Activated T-helper 2 cell treated with anti-CD3 and anti-CD28 coated beads, Interferon-gamma antibody, Interleukin-2, Interleukin-4, amounts not matched to agents 10 μg/mL and 5 μg/mL and 100 μg/mL, durations not matched to agents 14 hours and 24 hours and 36 hours (primary cell): ENCODE results near the gene CCDC157. TPM values are rescaled to one million over a fixed set of nuclear protein-coding genes. Genes with fewer than 3 reads are reported as not detected.
A peak's percentile ranks its signal among the peaks of the same experiment; 100 is the strongest.

Experiments used
- DNase-seq: peaks from one replicate; pipeline ENCODE4 v3.0.0; 2021; ENCODE audit warnings: low spot score
- H3K27ac Mint-ChIP-seq: one replicate; pipeline ENCODE4 v1.8.0; 2021; ENCODE audit warnings: mixed read lengths
- H3K27me3 Mint-ChIP-seq: one replicate; pipeline ENCODE4 v1.8.0; 2021; ENCODE audit warnings: low read depth, mixed read lengths
- H3K36me3 Mint-ChIP-seq: one replicate; pipeline ENCODE4 v1.8.0; 2021; ENCODE audit warnings: low read depth, mixed read lengths
- H3K4me1 Mint-ChIP-seq: one replicate; pipeline ENCODE4 v1.8.0; 2021; ENCODE audit warnings: low read depth, mixed read lengths
- H3K4me3 Mint-ChIP-seq: one replicate; pipeline ENCODE4 v1.8.0; 2021; ENCODE audit warnings: low read depth, mild to moderate bottlenecking, moderate library complexity, mixed read lengths
- H3K9me3 Mint-ChIP-seq: one replicate; pipeline ENCODE4 v1.8.0; 2021; ENCODE audit warnings: mixed read lengths
- intact Hi-C: fragments of 100-400 bp; cut with micrococcal nuclease; formaldehyde crosslinking; loops from one replicate; pipeline ENCODE4 v1.15.1; 2023
- total RNA-seq: library from RNA; stranded (reverse); gene quantifications from 2 replicates; pipeline ENCODE4 v1.2.3, GENCODE V29; 2022

Gene CCDC157
- total RNA-seq, 1 donor from 2014 or later: 3.2 TPM

DNA sequence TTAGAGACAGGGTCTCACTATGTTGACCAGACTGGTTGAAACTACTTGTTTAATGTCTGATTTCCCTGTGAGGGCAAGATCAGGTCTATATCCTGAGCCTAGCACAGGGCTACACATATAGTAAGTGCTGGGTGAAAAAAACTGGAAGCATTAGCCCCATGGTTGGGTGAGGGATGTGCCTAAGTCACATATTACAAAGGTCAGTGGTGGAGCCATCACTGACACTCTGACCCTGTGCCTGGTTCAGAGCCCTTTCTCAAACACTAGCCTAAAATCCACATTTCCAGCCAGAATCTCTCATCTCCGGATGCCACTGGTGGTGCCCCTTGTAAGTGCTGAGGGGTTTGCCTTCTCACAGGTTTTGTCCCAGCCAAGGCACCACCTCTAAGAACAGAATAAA is 39.0 kb upstream of the CCDC157 start:
- no peaks in the 10 kb centered on the region for H3K9me3 Mint-ChIP-seq
- DNase-seq: no peak
- H3K4me3 Mint-ChIP-seq: no peak overlapping the region
- H3K36me3 Mint-ChIP-seq: peaks cover 61% of the 10 kb centered on the region
- intact Hi-C loops: loop anchor here (10.0 kb wide), 1 partner anchor 53 kb away; the partner anchor contains the start of gene OSM
- H3K27ac Mint-ChIP-seq: peak overlapping the region; percentile 51
- H3K27me3 Mint-ChIP-seq: no peaks in the 10 kb centered on the region
- peaks cover 74% of the 10 kb centered on the region for H3K4me1 Mint-ChIP-seq

DNA sequence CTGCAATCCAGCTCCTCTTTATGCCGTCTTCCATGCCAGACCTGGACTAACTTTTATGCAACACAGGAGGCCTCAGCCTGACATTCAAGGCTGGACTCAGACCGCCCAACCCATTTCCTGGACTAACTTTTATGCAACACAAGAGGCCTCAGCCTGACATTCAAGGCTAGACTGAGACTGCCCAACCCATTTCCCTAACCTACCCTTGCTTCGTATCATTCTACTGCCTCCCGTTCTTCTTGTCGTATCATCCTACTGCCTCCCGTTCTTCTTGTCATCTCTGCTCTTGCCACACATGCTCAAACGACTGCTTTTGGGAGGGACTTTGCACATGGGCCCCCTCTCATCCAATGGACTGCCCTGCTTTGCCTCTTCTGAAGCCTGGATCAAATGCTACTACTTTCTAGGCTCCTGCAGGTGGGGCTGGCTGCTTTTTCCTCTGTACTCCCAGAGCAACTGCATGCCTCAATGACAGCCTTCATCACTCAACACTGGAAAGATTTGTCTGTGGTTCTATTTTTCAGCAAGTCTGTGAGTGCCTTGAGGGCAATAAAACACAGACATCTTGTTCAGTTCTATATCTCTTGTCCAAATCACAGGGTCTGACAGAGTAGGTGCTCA is 37.9 kb upstream of the CCDC157 start:
- H3K4me3 Mint-ChIP-seq: no peak overlapping the region
- peaks cover 72% of the 10 kb centered on the region for H3K4me1 Mint-ChIP-seq
- intact Hi-C loops: loop anchor here (10.0 kb wide), 1 partner anchor 54 kb away; the partner anchor contains the start of gene OSM
- no peaks in the 10 kb centered on the region for H3K27me3 Mint-ChIP-seq
- no peak for DNase-seq
- peaks cover 65% of the 10 kb centered on the region for H3K36me3 Mint-ChIP-seq
- peak overlapping the region; percentile 5 for H3K27ac Mint-ChIP-seq
- H3K9me3 Mint-ChIP-seq: no peaks in the 10 kb centered on the region

DNA sequence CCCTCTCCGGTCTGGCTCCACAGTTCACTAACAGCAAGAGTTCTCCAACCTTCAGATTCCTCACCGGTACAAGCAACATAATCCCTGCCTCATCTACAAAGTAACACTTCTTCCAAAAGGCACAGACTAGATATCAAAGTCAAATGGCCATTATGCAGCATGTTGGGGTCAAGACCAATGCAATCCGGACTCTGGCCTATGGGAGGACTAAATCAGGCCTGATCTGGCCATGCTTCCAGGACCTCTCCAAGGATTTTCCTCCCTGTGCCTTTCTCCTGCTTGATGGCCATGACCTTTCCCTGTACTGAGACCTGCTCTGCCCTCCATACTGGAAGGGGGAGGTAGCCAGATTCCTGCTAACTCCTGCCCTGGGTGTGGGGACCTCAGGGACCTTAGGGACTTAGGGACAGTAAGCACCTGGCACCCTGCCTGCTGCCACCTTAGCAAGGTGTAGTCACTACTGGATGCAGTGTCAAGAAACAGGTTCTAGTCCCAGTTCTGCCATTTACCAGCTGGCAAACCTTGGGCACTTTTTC is 36.7 kb upstream of the CCDC157 start:
- peaks cover 72% of the 10 kb centered on the region for H3K4me1 Mint-ChIP-seq
- H3K36me3 Mint-ChIP-seq: peaks cover 68% of the 10 kb centered on the region
- no peak overlapping the region for H3K4me3 Mint-ChIP-seq
- no peak overlapping the region for H3K27ac Mint-ChIP-seq
- intact Hi-C loops: no loop called here
- no peaks in the 10 kb centered on the region for H3K9me3 Mint-ChIP-seq
- no peaks in the 10 kb centered on the region for H3K27me3 Mint-ChIP-seq
- DNase-seq: no peak

DNA sequence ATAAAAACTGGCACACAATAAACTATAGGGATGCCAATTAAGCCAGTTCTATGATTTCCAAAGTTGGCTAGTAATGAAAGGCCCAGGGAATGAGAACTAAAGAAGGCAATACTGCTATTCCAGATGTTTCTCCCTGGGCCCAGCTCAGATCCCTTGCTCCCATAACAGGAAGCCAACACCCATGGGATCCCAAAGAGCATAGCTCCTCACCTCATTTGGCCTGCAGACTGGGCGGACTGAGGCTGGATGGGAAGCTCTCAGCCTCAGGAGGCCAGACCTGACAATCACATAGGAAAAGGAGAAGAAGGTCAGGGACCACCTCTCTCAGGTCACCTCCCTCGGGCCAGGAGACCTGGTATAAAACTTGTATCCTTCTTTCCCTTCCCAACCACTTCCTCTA is 35.3 kb upstream of the CCDC157 start:
- Mint-ChIP-seq H3K27me3 (no peaks in the 10 kb centered on the region), H3K9me3 (no peaks in the 10 kb centered on the region), H3K4me1 (peaks cover 69% of the 10 kb centered on the region), H3K36me3 (peaks cover 67% of the 10 kb centered on the region), H3K27ac (no peak overlapping the region), H3K4me3 (no peak overlapping the region)
- intact Hi-C loops: no loop called here
- no peak for DNase-seq

DNA sequence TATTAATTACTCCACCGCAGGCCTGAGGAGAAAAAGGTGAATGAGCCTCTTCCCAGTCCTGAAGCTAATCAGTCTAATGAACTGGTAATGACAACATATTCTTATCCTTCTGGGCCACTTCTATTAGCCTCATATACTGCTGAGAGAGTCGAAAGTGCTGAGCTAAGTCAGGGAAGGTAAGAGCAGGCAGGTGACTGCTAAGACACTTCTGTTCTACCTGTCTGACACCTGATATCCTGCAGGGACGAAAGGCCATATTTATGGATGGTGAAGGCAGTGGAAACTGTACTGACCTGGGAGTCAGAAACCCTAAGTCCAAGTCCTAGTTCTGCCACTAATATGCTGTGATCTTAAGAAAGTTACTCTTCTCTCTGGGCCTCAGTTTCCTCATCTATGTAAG is 33.6 kb upstream of the CCDC157 start:
- no peak for DNase-seq
- Mint-ChIP-seq H3K27me3 (no peaks in the 10 kb centered on the region), H3K4me3 (no peak overlapping the region), H3K4me1 (peaks cover 66% of the 10 kb centered on the region), H3K9me3 (no peaks in the 10 kb centered on the region), H3K36me3 (peaks cover 64% of the 10 kb centered on the region), H3K27ac (no peak overlapping the region)
- intact Hi-C loops: no loop called here

DNA sequence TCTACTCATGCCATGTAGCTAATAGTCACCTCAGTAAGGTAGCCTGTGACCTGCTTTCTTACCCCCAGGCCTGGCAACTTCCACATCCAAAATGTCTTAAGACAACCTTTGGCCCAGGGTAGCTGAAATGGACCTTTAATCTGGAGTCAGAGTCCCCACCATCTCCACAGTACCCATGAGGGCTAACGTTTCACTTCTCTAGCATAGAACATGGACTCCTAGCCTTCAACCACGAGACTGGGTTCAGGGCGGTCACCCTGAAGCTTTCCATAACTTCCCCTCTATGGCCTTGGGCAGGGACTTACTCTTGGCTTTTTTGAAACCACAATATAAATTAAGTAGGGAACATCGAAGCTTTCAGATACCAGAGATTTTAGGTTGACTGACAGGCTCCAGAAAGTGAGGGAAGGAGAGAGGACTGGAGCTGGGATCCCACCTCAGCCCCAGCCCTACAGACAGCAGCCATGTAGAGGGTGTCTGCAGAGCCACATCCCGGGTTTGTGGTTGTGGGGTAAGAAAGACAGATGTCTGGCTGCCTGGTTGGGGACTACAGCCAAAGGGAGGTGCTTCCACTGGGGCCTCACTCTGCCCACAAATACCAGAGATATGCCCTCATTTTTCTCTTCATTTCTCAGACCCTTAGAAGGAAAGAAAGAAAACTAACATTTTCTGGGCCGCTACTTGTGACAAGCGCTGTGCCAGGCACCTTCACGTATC is 32.6 kb upstream of the CCDC157 start:
- peak; percentile 45 for DNase-seq
- H3K36me3 Mint-ChIP-seq: peaks cover 65% of the 10 kb centered on the region
- no peaks in the 10 kb centered on the region for H3K9me3 Mint-ChIP-seq
- H3K4me1 Mint-ChIP-seq: peaks cover 63% of the 10 kb centered on the region
- H3K4me3 Mint-ChIP-seq: peak overlapping the region; percentile 76
- H3K27ac Mint-ChIP-seq: peak overlapping the region; percentile 54
- intact Hi-C loops: loop anchor here (2.0 kb wide), 1 partner anchor 35 kb away; the partner anchor contains the start of gene CASTOR1
- no peaks in the 10 kb centered on the region for H3K27me3 Mint-ChIP-seq

DNA sequence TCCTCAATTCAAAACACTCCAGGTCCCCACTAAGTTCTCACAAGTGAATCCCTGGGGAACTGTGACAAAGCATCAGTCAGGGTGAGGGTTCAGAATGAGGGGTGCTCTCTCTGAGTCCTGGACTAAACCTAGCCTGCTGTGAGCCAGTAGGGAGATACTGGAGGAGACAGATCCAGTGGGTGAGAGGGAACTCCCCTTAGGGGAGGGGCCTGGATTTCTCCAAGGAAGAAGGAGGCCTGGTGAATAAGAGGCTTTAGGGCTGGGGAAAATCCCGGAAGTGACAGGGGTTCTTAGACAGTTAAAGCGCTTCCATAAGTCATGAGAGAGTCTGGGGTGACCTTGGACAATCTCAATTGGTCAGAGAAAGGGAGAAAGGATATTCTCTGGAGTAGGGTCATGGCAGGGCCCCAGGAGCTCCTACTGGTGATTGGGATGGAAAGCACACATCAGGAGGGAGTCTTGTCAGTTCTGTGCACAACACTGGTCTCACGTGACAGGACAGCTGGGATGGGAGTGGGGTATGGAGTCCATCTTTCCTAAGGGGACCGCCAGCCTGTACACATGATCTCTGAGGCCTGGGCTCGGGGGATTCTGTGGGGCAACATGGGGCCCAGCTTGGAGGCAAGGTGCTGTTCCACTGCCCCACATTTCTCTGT is 31.6 kb upstream of the CCDC157 start:
- peak overlapping the region; percentile 76 for H3K4me3 Mint-ChIP-seq
- no peaks in the 10 kb centered on the region for H3K9me3 Mint-ChIP-seq
- intact Hi-C loops: loop anchor here (2.0 to 5.0 kb wide), 3 partner anchors 36 to 223 kb away; partner anchors contain the start of gene CASTOR1
- no peaks in the 10 kb centered on the region for H3K27me3 Mint-ChIP-seq
- peaks cover 64% of the 10 kb centered on the region for H3K36me3 Mint-ChIP-seq
- peak overlapping the region; percentile 75 for H3K27ac Mint-ChIP-seq
- H3K4me1 Mint-ChIP-seq: peaks cover 52% of the 10 kb centered on the region
- DNase-seq: no peak

DNA sequence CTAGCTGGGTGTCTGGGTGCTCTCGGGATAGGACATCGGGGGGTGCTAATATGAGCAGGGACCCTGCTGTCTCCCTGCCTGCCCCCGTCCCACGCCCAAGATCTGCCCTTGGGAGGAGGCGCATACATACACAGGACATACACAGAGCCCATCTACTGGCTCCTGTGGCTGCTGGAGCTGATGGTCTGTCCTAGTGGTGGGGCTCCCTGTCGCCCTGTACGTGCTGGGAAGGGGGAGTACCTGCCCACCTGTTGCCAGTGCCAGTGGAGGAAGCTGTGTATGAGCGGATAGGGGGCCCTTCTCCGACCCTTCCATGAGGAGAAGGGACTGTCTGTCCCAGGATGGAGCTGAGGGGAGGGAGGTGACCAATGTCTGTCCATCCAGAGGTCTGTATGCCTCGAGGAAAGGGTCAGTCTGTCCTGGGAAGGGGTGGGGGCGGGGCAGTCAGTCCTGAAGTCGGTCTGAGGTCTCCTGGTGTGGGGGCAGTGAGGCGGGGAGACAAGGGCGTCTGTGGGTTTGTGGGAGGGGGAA is 31.0 kb upstream of the CCDC157 start:
- Mint-ChIP-seq H3K4me1 (peaks cover 51% of the 10 kb centered on the region), H3K27me3 (no peaks in the 10 kb centered on the region), H3K27ac (peak overlapping the region; percentile 75), H3K9me3 (no peaks in the 10 kb centered on the region), H3K36me3 (peaks cover 64% of the 10 kb centered on the region), H3K4me3 (peak overlapping the region; percentile 76)
- DNase-seq: no peak
- intact Hi-C loops: loop anchor here (1.0 to 5.0 kb wide), 5 partner anchors 19 to 223 kb away; partner anchors contain the start of genes CASTOR1, CCDC157 and SF3A1

DNA sequence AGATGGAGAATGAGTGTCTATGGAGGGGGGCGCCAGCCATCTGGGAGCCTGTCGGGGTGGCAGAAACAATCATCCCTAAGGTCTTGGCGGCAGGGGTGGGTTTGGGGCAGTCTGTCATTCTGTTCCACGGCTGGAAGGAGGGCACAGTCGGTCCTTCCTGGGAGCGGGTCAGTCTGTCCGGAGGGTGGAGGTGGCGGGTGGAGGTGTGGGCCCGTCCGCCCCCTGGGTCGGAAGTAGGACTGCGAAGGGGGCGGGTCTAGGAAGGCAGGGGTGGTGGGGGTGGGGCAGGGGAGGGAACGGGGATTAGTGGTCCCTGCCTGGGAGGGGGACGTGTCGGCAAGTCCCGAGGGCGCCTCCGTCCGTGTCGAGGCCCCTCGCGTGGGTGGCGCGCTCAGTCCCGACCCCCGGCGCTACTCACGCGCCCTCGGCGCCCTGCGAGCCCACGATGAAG is 30.5 kb upstream of the CCDC157 start:
- no peaks in the 10 kb centered on the region for H3K27me3 Mint-ChIP-seq
- H3K9me3 Mint-ChIP-seq: no peaks in the 10 kb centered on the region
- H3K27ac Mint-ChIP-seq: peak overlapping the region; percentile 75
- intact Hi-C loops: loop anchor here (1.0 to 5.0 kb wide), 4 partner anchors 20 to 224 kb away; partner anchors contain the start of genes CCDC157 and SF3A1
- DNase-seq: no peak
- peak overlapping the region; percentile 76 for H3K4me3 Mint-ChIP-seq
- H3K4me1 Mint-ChIP-seq: peaks cover 47% of the 10 kb centered on the region
- peaks cover 61% of the 10 kb centered on the region for H3K36me3 Mint-ChIP-seq

DNA sequence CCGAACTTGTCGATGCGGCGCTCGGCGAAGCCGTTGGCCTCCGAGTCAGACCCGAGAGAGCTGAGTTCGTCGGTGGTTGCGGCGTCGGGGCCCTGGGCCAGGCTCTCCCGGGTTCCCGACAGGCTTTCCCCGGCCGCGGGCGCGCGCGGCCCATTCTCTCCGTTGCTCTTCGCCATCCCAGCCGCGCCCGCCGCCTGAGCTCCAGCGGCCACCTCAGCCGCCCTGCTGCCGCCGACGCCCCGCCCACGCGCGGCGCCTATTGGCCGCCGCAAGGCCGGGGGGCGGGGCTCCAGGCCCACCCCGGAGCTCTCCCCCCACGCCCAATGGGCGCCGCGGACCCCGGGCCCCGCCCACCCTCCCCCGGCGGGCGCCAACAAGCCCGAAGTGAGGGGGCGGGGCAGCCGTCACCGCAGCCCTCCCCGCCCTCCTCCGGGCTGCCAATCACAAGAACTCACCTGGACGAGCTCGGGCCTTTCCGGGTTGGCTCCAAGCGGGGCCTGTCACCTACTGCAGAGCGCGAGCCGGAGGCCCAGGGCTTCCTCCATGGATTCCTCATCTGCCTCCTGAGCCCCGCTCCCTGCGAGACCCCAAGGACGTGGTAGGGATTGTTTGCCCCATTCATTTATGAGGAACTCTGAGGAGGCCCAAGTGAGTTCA is 30.0 kb upstream of the CCDC157 start, which contains the start of gene TBC1D10A:
Gene TBC1D10A (minus strand): TSS at position 236 of the 657 bp plus-strand sequence. CDS start 60 bp downstream, at position 176.
- Mint-ChIP-seq H3K4me3 (peak within 1 kb of the TSS; percentile 76), H3K27ac (peak within 1 kb of the TSS; percentile 75), H3K36me3 (peaks cover 60% of the 10 kb centered on the region), H3K4me1 (peaks cover 47% of the 10 kb centered on the region), H3K9me3 (no peaks in the 10 kb centered on the region), H3K27me3 (no peaks in the 10 kb centered on the region)
- intact Hi-C loops: loop anchor here (1.0 to 5.0 kb wide), 4 partner anchors 21 to 225 kb away; partner anchors contain the start of genes CCDC157 and SF3A1
- DNase-seq: peak; percentile 91

DNA sequence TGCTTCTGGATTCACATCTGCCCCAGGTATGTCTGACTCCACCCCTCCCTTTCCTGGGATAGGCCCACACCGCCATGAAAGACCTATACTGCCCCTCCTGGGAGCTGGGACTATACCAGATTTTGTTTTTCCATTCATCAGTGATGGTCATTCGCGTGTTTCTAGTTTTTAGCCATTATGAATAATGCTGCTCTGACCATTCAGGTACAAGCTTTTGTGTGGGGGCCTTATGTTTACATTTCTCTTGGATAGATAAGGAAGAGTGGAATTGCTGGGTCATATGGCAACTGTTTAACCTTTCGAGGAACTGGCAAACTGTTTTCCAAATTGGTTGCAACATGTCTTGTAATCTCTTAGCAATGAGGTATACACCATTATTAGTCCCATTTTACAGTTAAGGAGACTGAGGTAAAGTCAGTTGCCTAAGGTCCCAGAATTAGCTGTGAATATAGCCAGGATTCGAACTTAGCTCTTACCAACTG is 28.9 kb upstream of the CCDC157 start:
- H3K4me3 Mint-ChIP-seq: peak overlapping the region; percentile 72
- H3K4me1 Mint-ChIP-seq: peaks cover 54% of the 10 kb centered on the region
- intact Hi-C loops: loop anchor here (2.0 to 5.0 kb wide), 3 partner anchors 29 to 226 kb away; partner anchors contain the start of genes CCDC157 and SF3A1
- no peaks in the 10 kb centered on the region for H3K9me3 Mint-ChIP-seq
- DNase-seq: no peak
- H3K27me3 Mint-ChIP-seq: no peaks in the 10 kb centered on the region
- H3K27ac Mint-ChIP-seq: peak overlapping the region; percentile 58
- peaks cover 65% of the 10 kb centered on the region for H3K36me3 Mint-ChIP-seq
